Measurements from ENCODE around the gene ARFGAP2. TPM values are rescaled to one million over a fixed set of nuclear protein-coding genes. Genes with fewer than 3 reads are reported as not detected.

ARFGAP2 gene
- total and polyA plus RNA-seq, 2 of the 8 experiments (the other 6 are each of a cell fraction or from before 2014, with no cell fraction given): 50.2 to 64.0 TPM

- Histone ChIP-seq H2BK12ac (ENCODE audit: low read depth, low read length) (0 out of 2 replicates have a peak overlapping the region, but pooled peaks have one; percentile 2), H3K23me2 (ENCODE audit: low read depth, low read length) (peaks cover 17% of the 10 kb centered on the region), H3K4me2 (ENCODE audit: insufficient read depth in 1 of 2, low read depth in 2 of 2, low read length in 2 of 2) (no peak overlapping the region), H3K4me1 (replicated peaks in 1 of 4; ENCODE audit: control insufficient read depth in 3 of 4, insufficient read depth in 4 of 4, low read length in 3 of 4) (peaks cover 0 to 10% (median 8%) of the 10 kb centered on the region in 4 experiments; a peak in 6 of 7 replicates), H3K56ac (replicated peaks; ENCODE audit: insufficient read length, low read depth, low read length) (no peak overlapping the region), H4K8ac (ENCODE audit: extremely low read depth, insufficient read depth, low read length) (no peak overlapping the region; the same call in 1 of the 2 replicates), H3K79me2 (ENCODE audit: control insufficient read depth in 1 of 2, insufficient read depth in 2 of 2, low read length in 2 of 2) (peaks cover 6 to 21% of the 10 kb centered on the region in 2 experiments; a peak in 3 of 4 replicates), H3K18ac (ENCODE audit: extremely low read depth, low read length) (no peak overlapping the region), H3K79me1 (ENCODE audit: low read depth, low read length) (no peaks in the 10 kb centered on the region), H2AFZ (ENCODE audit: low read length) (no peak overlapping the region), H3K4me3 (ENCODE audit: extremely low read depth in 1 of 4, insufficient read depth in 2 of 4, low read depth in 3 of 4, low read length in 4 of 4) (no peak overlapping the region), H2BK15ac (ENCODE audit: low read length) (no peak overlapping the region; the same call in 1 of the 2 replicates), H2AK5ac (ENCODE audit: low read depth, low read length) (peak overlapping the region; percentile 82; the same call in 1 of the 2 replicates), H4K91ac (replicated peaks; ENCODE audit: insufficient read length, low read length) (no peak overlapping the region), H3K23ac (ENCODE audit: insufficient read length) (no peak overlapping the region), H3K14ac (ENCODE audit: insufficient read length) (no peak overlapping the region), H2BK20ac (ENCODE audit: low read length) (no peak overlapping the region), H3K27ac (ENCODE audit: low read depth, low read length) (no peak overlapping the region), H4K5ac (ENCODE audit: insufficient read length, low read depth, low read length) (no peak overlapping the region), H3K36me3 (ENCODE audit: control insufficient read depth in 2 of 4, insufficient read depth in 4 of 4, low read length in 3 of 4) (peaks cover 0 to 3% (median under 1%) of the 10 kb centered on the region in 4 experiments; a peak in 1 of 8 replicates), H2BK5ac (ENCODE audit: low read depth, low read length) (peak overlapping the region; percentile 75; the same call in 1 of the 2 replicates), H3K9ac (replicated peaks in 1 of 4; ENCODE audit: extremely low read depth in 1 of 4, low read depth in 3 of 4, low read length in 3 of 4) (no peak overlapping the region), H3K9me3 (ENCODE audit: insufficient read depth in 2 of 2, low read depth in 1 of 2, low read length in 1 of 2) (no peaks in the 10 kb centered on the region), H2BK120ac (replicated peaks; ENCODE audit: low read depth, low read length) (no peak overlapping the region), H3K4ac (replicated peaks; ENCODE audit: insufficient read length, low read depth, low read length) (no peak overlapping the region), H4K20me1 (replicated peaks in 1 of 2; ENCODE audit: control insufficient read depth in 1 of 2, insufficient read depth in 2 of 2, low read length in 2 of 2) (peaks cover 0 to under 1% of the 10 kb centered on the region in 2 experiments), H3K27me3 (replicated peaks in 1 of 4; ENCODE audit: control insufficient read depth in 3 of 4, extremely low read depth in 1 of 4, insufficient read depth in 3 of 4, low read length in 3 of 4) (no peaks in the 10 kb centered on the region)
- ChIA-PET CTCF (ENCODE audit: partially characterized antibody) (interaction anchor here (0.6 to 21.5 kb wide), 4 partner anchors 21 to 158 kb away, joined by 3 to 247 read pairs (median 5); partner anchors contain the start of genes ARFGAP2 and PACSIN3), POLR2A (ENCODE audit: partially characterized antibody) (interaction anchor here (2.4 to 3.1 kb wide), 5 partner anchors 13 to 36 kb away, joined by 12 to 49 read pairs (median 20); partner anchors contain the start of genes ACP2 and PACSIN3)
- WGBS, 2 experiments (ENCODE audit: extremely low coverage in 1 of 2, insufficient coverage in 1 of 2, insufficient read length in 1 of 2, insufficient replicate concordance in 2 of 2, low coverage in 1 of 2, low lambda C conversion rate in 2 of 2, missing lambda C conversion rate in 1 of 2): 95% methylated on average over 12 of the region's 12 CpGs; no CpG with 5 or more reads in 1 of the 2 experiments
- FAIRE-seq: no peak
- no peak for TF ChIP-seq ATF3 (IDR thresholded peaks at IDR 0.05; ENCODE audit: insufficient read depth, low read depth, low read length)
- no peak for TF ChIP-seq SAP30 (IDR thresholded peaks at IDR 0.05; ENCODE audit: insufficient read depth, insufficient replicate concordance, low read length)
- DNase-seq (ENCODE audit: low read depth in 1 of 2, low spot score in 2 of 2): no peak
Measured at GRCh38 chr11:47212938-47213337, 36.3 kb upstream of the ARFGAP2 start.
